ENCODE results near the gene AP3B1.

Gene AP3B1

DNA sequence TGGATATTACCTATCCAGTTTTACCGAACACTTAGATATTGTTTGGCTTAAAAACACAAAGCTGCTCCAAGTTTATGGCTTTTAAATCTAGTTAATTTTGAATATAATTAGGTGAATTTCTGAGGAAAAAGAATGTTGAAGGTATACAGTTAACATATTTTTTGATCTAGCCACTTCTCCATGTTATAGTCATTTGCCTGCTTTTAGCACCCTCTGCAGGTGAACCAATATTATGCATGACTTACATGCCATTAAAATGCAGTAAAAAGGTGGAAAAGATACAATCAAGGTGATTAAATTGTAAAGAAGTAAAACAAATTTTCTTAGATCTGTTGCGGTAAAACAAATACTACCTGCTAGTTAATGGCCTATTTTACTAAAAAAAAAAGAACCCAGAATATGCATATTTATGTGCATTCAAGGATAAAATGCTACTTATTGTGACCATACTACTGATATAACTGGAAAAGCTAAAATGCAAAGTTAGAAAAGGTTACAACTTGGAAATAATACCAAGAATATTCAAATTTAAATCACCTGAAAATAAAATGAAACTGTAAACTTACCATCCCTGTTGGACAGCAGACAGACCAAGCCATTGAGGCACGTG is 132.1 kb downstream of the AP3B1 start:
- DNase-seq (ENCODE audit: low read depth, low spot score): no peak
- CTCF ChIA-PET: interaction anchor here (0.6 to 0.8 kb wide), 6 partner anchors 9 to 670 kb away, joined by 3 to 5 read pairs (median 3); partner anchors contain the start of gene WDR41

DNA sequence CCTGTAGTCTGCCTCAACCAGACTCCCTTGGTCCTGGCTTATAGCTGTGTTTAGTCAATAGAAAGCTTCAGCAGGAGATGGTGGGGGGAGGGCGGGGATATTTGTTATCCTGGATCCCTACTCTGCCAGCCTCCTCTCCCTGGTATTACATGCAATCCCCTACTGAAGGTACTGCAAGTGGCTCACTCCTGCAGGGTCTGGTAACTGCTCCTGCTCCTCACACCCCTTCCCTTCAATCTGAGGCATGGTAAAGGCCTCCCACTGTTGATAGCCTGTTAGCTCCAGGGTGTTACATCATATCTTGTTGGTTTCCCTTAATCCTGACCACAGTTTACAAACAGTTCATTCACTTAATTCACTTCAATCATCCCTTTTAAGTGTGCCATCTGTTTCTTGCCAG is 137.5 kb downstream of the AP3B1 start:
- ChIA-PET CTCF (interaction anchor here (1.3 kb wide), 1 partner anchor 8 kb away, joined by 4 read pairs; no protein-coding TSS in a partner anchor), POLR2A (no interaction called here)
- DNase-seq (ENCODE audit: low read depth, low spot score): no peak

More for the DNA sequence above, 132.1 kb downstream of the AP3B1 start:
- TF ChIP-seq, protein P1, sequence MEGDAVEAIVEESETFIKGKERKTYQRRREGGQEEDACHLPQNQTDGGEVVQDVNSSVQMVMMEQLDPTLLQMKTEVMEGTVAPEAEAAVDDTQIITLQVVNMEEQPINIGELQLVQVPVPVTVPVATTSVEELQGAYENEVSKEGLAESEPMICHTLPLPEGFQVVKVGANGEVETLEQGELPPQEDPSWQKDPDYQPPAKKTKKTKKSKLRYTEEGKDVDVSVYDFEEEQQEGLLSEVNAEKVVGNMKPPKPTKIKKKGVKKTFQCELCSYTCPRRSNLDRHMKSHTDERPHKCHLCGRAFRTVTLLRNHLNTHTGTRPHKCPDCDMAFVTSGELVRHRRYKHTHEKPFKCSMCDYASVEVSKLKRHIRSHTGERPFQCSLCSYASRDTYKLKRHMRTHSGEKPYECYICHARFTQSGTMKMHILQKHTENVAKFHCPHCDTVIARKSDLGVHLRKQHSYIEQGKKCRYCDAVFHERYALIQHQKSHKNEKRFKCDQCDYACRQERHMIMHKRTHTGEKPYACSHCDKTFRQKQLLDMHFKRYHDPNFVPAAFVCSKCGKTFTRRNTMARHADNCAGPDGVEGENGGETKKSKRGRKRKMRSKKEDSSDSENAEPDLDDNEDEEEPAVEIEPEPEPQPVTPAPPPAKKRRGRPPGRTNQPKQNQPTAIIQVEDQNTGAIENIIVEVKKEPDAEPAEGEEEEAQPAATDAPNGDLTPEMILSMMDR (IDR thresholded peaks at IDR 0.05; ENCODE audit: insufficient read depth, low read length, missing control alignments): peak; percentile 22
- no peak overlapping the region for H3K4me3 ChIP-seq (ENCODE audit: low read depth, low read length)
- POLR2A ChIA-PET: no interaction called here

DNA sequence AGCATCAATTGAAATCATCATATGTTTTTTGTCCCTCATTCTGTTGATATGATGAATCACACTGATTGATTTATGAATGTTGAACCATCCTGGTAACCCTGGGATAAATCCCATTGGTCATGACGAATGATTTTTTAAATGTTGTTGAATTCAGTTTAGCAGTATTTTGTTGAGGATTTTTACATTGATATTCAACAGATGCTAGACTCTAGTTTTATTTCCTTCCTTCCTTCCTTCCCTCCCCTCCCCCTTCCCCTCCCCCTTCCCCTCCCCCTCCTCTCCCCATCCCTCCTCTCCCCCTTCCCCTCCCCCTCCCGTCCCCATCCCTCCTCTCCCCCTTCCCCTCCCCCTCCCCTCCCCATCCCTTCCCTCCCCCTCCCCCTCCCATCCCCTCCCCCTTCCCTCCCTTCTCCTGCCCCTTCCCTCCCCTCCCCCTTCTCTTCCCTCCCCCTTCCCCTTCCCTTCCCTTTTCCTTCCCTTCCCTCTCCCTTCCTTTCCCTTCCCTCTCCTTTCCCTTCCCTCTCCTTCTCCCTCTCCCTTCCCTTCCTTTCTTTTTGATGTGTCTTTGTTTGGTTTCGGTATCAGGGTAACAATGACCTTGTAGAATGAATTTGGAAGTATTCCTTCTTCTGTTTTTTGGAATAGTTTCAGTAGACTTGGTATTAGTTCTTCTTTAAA is 142.8 kb downstream of the AP3B1 start:
- ChIA-PET POLR2A (no interaction called here), CTCF (no interaction called here)
- TF ChIP-seq, protein P1 (IDR thresholded peaks at IDR 0.05; ENCODE audit: insufficient read depth, low read length, missing control alignments): no peak

More for the DNA sequence above, 137.5 kb downstream of the AP3B1 start:
- H3K4me3 ChIP-seq (ENCODE audit: low read depth, low read length): no peak overlapping the region
- TF ChIP-seq, protein P1 (IDR thresholded peaks at IDR 0.05; ENCODE audit: insufficient read depth, low read length, missing control alignments): no peak

DNA sequence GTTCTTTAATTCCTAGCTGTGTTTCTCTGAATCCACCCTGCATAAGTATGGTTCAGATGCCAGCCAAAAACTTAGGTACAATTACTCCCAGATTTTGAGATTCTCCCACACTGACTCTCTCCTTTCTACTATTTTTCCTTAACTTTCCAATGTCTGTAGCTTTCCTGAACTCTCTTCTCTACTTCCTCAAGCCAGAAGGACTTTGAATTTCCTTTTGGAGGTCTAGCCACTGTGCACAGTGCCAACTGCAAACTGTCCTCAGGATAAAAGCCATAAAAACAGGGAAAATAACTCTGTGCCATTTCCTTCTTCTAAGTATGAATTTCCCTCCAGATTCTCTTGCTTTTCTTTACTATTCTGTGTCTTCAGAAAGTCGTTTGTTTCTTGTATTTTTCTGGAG is 157.2 kb downstream of the AP3B1 start:
- no peak for DNase-seq (ENCODE audit: low read depth, low spot score)
- no peak overlapping the region for H3K4me3 ChIP-seq (ENCODE audit: low read depth, low read length)
- CTCF ChIA-PET: no interaction called here
- TF ChIP-seq, protein P1 (IDR thresholded peaks at IDR 0.05; ENCODE audit: insufficient read depth, low read length, missing control alignments): no peak
- POLR2A ChIA-PET: no interaction called here

More for the DNA sequence above, 142.8 kb downstream of the AP3B1 start:
- DNase-seq (ENCODE audit: low read depth, low spot score): no peak
- H3K4me3 ChIP-seq (ENCODE audit: low read depth, low read length): no peak overlapping the region

DNA sequence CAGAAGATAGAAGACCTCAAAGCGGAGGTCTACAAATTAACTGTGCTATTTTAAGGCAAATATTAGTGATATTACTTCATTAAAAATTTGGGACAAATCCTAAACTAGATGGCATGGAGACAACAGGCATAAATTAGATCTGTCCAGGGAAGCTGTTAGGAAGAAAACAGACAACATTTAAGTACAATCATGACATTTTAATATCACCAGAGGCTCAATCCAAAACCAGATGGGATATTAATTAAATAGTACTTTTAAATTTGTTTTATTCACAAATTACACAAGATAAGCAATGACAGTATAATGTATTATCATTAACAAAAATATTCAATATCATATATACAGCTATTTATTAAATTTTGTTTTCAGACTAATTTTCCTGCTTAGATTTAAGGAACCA is 161.1 kb downstream of the AP3B1 start:
- POLR2A ChIA-PET: no interaction called here
- CTCF ChIA-PET: interaction anchor here (0.9 kb wide), 1 partner anchor 641 kb away, joined by 3 read pairs; the partner anchor contains the start of gene WDR41
- DNase-seq (ENCODE audit: low read depth, low spot score): no peak
- H3K4me3 ChIP-seq (ENCODE audit: low read depth, low read length): no peak overlapping the region
- TF ChIP-seq, protein P1 (IDR thresholded peaks at IDR 0.05; ENCODE audit: insufficient read depth, low read length, missing control alignments): no peak

DNA sequence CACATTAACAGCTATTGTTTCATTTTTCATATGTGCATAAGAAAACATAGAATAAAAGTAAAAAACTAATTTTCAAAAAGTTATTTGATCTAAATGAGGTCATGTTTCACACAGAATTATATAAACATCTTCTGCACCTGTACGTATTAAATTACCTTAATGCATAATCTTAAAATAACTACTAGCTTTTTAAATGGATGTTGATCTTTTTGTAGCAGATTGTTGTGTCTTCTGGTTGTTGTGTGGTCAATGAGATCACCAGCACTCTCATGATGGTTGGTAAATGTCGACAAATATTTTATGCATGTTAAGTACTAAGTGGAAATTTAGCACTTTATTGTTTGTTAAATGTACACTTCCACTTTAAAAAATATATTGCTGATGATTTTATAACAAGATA is 162.0 kb downstream of the AP3B1 start:
- ChIA-PET CTCF (interaction anchor here (1.3 kb wide), 1 partner anchor 20 kb away, joined by 3 read pairs; no protein-coding TSS in a partner anchor), POLR2A (no interaction called here)
- TF ChIP-seq, protein P1 (IDR thresholded peaks at IDR 0.05; ENCODE audit: insufficient read depth, low read length, missing control alignments): no peak
- no peak for DNase-seq (ENCODE audit: low read depth, low spot score)
- H3K4me3 ChIP-seq (ENCODE audit: low read depth, low read length): no peak overlapping the region
